ENCODE results near the gene ZNF778.

- TF ChIP-seq POLR2A (IDR thresholded peaks at IDR 0.05; ENCODE audit: low read length) (no peak), CTCF (IDR thresholded peaks at IDR 0.05) (no peak), ZNF302 (CRISPR knock-in tag; IDR thresholded peaks at IDR 0.05) (no peak), EHF (CRISPR knock-in tag; IDR thresholded peaks at IDR 0.05) (no peak), MAZ (IDR thresholded peaks at IDR 0.05; ENCODE audit: borderline replicate concordance, low read depth, low read length) (no peak), SMC3 (IDR thresholded peaks at IDR 0.05) (no peak), POLR2AphosphoS2 (conservative IDR thresholded peaks at IDR 0.05; ENCODE audit: low read length) (no peak), MAX (IDR thresholded peaks at IDR 0.05) (no peak)
Measured at GRCh38 chr16:89172171-89172527, 45.4 kb upstream of the ZNF778 start.
